Stimulated activated CD4-positive, alpha-beta T cell treated with anti-CD3 and anti-CD28 coated beads, Interleukin-15, amount 100 ng/mL, for 48 hours (primary cell): Measurements from ENCODE around the gene DOLK.

ENCODE experiments used
- DNase-seq, 2 donors: peaks; one replicate each; pipeline ENCODE4 v3.0.0-alpha.2; 2020; ENCODE audit warnings: low read depth in 2 of 2

DOLK gene

GRCh38 chr9:128906741-128907140 is 40.7 kb downstream of the DOLK start:
- DNase-seq: no peak

GRCh38 chr9:128905964-128906363 is 41.4 kb downstream of the DOLK start:
- no peak for DNase-seq

- no peak for DNase-seq
These were observed 43.4 kb downstream of the DOLK start for GRCh38 chr9:128903871-128904620.

- DNase-seq: no peak
These were observed 44.3 kb downstream of the DOLK start for GRCh38 chr9:128903079-128903461.

- DNase-seq: peak; percentile 74 to 79
These were observed 44.9 kb downstream of the DOLK start for GRCh38 chr9:128902351-128903078.

- no peak for DNase-seq
These were observed 45.6 kb downstream of the DOLK start for GRCh38 chr9:128901822-128902221.

- DNase-seq: no peak
These were observed 46.0 kb downstream of the DOLK start for GRCh38 chr9:128901379-128901778.

- no peak for DNase-seq
These were observed 47.7 kb downstream of the DOLK start for GRCh38 chr9:128899566-128900322.

- no peak for DNase-seq
These were observed 48.4 kb downstream of the DOLK start for GRCh38 chr9:128898845-128899565.

GRCh38 chr9:128898382-128898781 is 49.0 kb downstream of the DOLK start:
- no peak for DNase-seq

GRCh38 chr9:128895556-128895955 is 51.8 kb downstream of the DOLK start:
- no peak for DNase-seq
